OCI-LY7 (cell line): ENCODE measurements around the gene NFIX. TPM values are rescaled to one million over a fixed set of nuclear protein-coding genes. Genes with fewer than 3 reads are reported as not detected.

Experiments used
- BruUV-seq: library from RNA; stranded (reverse); fragments of 400-500 nt; replicated peaks from 2 replicates; lab custom pipeline; 2021; lab: Mats Ljungman, UMichigan
- CTCF ChIA-PET: fragments of 300-600 bp; sonication (Branson Sonifier 250); formaldehyde crosslinking; loops from one replicate; lab custom pipeline; 2022; ENCODE audit warnings: antibody characterized with exemption; ENCODE audit not compliant: unreplicated experiment; lab: Charles Lee
- POLR2A ChIA-PET: fragments of 300-600 bp; sonication (Branson Sonifier 250); formaldehyde crosslinking; loops from one replicate; lab custom pipeline; 2022; ENCODE audit warnings: antibody characterized with exemption; lab: Charles Lee
- DNase-seq: peaks from one replicate; pipeline ENCODE4 v3.0.0-alpha.2; 2015; ENCODE audit warnings: low spot score
- H2AFZ ChIP-seq: fragments of 200-600 bp; sonication (generic), shearing (Covaris generic); 2 replicates; pipeline ENCODE4 v1.6.1; 2014; ENCODE audit warnings: mild to moderate bottlenecking, antibody characterized with exemption, low read length, moderate library complexity
- H3K27ac ChIP-seq: fragments of 200-600 bp; sonication (generic); 2 replicates; pipeline ENCODE4 v1.5.1; 2014; ENCODE audit warnings: mixed run types, low read depth, mild to moderate bottlenecking, moderate library complexity, low read length, inconsistent platforms; ENCODE audit not compliant: poor library complexity, severe bottlenecking
- H3K36me3 ChIP-seq: fragments of 200-600 bp; sonication (generic); 2 replicates; pipeline ENCODE4 v1.6.1; 2014; ENCODE audit warnings: mild to moderate bottlenecking, antibody characterized with exemption, low read length, moderate library complexity, mixed read lengths; ENCODE audit not compliant: insufficient read depth
- H3K4me1 ChIP-seq: fragments of 200-600 bp; sonication (generic); 2 replicates; pipeline ENCODE4 v1.5.1; 2014; ENCODE audit warnings: mild to moderate bottlenecking, low read length; ENCODE audit not compliant: insufficient read depth, poor library complexity, severe bottlenecking
- H3K4me2 ChIP-seq: fragments of 200-600 bp; sonication (generic); 2 replicates; pipeline ENCODE4 v1.6.1; 2014; ENCODE audit warnings: mild to moderate bottlenecking, low read length
- H3K4me3 ChIP-seq: fragments of 200-600 bp; sonication (generic); 2 replicates; pipeline ENCODE4 v1.5.1; 2014; ENCODE audit warnings: mild to moderate bottlenecking, low read depth, low read length; ENCODE audit not compliant: poor library complexity, severe bottlenecking
- H3K79me2 ChIP-seq: fragments of 200-600 bp; sonication (generic); 2 replicates; pipeline ENCODE4 v1.6.1; 2016; ENCODE audit warnings: low read depth, mild to moderate bottlenecking, low read length, moderate library complexity, mixed read lengths; ENCODE audit not compliant: insufficient read depth
- H3K9me2 ChIP-seq: fragments of 200-600 bp; sonication (generic); 2 replicates; pipeline ENCODE4 v1.6.1; 2016; ENCODE audit warnings: mild to moderate bottlenecking, low read length, mixed read lengths; ENCODE audit not compliant: insufficient read depth
- H3K9me3 ChIP-seq: fragments of 200-600 bp; sonication (generic); 2 replicates; pipeline ENCODE4 v1.6.1; 2014; ENCODE audit warnings: mild to moderate bottlenecking, mixed run types, low read length, mixed read lengths
- H4K20me1 ChIP-seq: fragments of 200-600 bp; sonication (generic); 2 replicates; pipeline ENCODE4 v1.6.1; 2014; ENCODE audit warnings: mild to moderate bottlenecking, antibody characterized with exemption, low read length, moderate library complexity, mixed read lengths; ENCODE audit not compliant: insufficient read depth
- EZH2phosphoT487 ChIP-seq: fragments of 200-600 bp; sonication (generic); IDR thresholded peaks from 2 replicates; pipeline ENCODE4 v1.6.1; 2018; ENCODE audit warnings: low read depth, borderline replicate concordance, mild to moderate bottlenecking, mixed run types, antibody characterized with exemption, low read length, moderate library complexity, mixed read lengths
- intact Hi-C: fragments of 100-400 bp; cut with micrococcal nuclease; formaldehyde crosslinking; loops from one replicate; pipeline ENCODE4 v1.10.0; 2022; ENCODE audit not compliant: unreplicated experiment
- total RNA-seq, 2 experiments: library from RNA; depleted of rRNA in 1 of 2; stranded (reverse); fragments of >200 nt in 1 of 2; shearing (Covaris generic) in 1 of 2; gene quantifications; 2 replicates each; pipeline ENCODE4 v1.2.3, GENCODE V29; 2014 to 2022
- TF ChIP-seq, protein P1 (sequence below): fragments of 200-600 bp; sonication (generic); conservative IDR thresholded peaks from 2 replicates; pipeline ENCODE4 v1.5.1; 2014; ENCODE audit warnings: mild to moderate bottlenecking, antibody characterized with exemption, low read length, moderate library complexity, mixed read lengths

The NFIX gene
- total RNA-seq, 2 experiments from 2014 or later, result 0.16 to 0.72 TPM

DNA sequence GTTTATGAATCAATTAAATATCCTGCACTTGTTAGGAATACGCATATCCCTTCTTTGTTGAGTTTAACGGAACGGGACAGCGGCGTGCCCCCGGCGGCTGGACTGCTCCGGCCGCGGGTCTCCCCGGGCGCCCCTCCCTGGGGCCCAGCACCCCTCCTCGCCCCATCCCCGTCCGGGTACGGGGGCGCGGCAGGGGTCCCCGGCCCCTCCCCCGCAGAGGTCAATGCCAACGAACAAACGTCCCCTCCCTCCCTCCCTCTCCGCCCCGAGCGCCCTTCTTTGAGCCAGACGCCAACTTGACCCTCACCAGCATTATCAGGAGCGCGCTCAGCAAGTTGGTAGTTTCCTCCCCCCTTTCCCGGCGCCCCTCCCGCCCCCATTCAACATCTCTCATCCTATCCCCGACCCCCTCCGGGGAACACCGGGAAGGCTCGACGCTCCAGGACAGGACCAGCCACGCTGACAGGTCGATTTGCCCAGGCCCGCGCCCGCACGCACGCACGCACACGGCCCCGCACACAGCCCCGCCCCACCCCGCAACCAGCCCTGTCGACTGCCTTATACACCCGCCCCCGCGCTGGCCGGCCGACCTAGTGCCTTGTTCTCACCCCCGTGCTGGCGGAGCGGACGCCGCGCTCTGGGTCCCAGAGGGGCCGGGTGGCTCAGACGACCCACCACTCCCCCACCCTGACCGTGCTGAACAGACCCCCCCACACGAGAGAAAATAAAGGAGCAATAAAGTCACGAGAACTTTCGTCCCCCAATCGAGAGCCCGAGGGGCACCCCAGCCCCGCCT, 102.4 kb downstream of the NFIX start:
- no peak for DNase-seq
- Histone ChIP-seq H3K27ac (no peak overlapping the region), H3K4me1 (peaks cover 75% of the 10 kb centered on the region), H3K9me2 (no peaks in the 10 kb centered on the region), H3K36me3 (peaks cover 24% of the 10 kb centered on the region), H3K79me2 (peaks cover 17% of the 10 kb centered on the region), H3K4me3 (no peak overlapping the region), H4K20me1 (no peaks in the 10 kb centered on the region), H2AFZ (no peak overlapping the region), H3K9me3 (no peaks in the 10 kb centered on the region), H3K4me2 (no peak overlapping the region)
- no TSS peak for BruUV-seq
- CTCF ChIA-PET, result no interaction called here
- POLR2A ChIA-PET, result no interaction called here
- intact Hi-C loops, result no loop called here
- TF ChIP-seq, protein P1, sequence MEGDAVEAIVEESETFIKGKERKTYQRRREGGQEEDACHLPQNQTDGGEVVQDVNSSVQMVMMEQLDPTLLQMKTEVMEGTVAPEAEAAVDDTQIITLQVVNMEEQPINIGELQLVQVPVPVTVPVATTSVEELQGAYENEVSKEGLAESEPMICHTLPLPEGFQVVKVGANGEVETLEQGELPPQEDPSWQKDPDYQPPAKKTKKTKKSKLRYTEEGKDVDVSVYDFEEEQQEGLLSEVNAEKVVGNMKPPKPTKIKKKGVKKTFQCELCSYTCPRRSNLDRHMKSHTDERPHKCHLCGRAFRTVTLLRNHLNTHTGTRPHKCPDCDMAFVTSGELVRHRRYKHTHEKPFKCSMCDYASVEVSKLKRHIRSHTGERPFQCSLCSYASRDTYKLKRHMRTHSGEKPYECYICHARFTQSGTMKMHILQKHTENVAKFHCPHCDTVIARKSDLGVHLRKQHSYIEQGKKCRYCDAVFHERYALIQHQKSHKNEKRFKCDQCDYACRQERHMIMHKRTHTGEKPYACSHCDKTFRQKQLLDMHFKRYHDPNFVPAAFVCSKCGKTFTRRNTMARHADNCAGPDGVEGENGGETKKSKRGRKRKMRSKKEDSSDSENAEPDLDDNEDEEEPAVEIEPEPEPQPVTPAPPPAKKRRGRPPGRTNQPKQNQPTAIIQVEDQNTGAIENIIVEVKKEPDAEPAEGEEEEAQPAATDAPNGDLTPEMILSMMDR, result no peak
- no peak for TF ChIP-seq EZH2phosphoT487

DNA sequence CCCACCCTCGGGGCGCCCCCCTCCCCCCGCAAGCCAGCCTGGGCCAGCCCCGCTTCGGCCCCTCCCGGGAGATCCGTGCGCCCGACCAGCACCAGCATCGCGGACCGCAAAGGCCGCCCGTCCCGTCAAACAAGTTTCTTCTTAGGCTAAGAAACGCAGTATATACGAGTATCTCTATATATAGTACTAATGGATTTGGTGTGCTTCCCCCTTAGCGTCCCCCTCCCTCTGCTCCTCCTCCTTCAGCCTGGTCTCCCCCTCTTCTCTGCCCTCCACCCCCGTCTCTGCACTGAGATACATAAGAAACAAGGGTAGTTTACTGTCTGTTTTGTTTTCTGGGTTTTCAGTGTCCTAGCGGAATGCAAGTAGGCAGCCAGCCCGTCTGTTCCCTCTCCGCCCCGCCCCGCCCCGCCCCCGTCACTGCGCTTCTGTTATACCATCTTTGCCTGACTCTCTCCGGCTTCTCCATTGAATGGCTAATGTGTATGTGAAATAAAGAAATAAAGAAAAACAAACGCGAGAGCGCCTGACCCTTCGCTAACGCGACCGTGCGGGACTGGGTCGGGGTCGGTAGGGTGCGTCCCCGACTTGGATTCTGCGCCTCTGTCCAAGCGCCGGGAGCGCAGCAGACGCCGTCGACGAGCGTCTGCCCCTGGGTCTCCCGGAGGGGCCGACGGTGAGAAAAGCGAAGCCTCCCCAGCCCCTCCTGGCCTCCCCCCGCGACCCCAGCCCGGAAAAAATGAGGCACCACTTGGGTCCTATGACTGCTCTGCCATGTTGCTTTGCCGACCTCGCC, 103.2 kb downstream of the NFIX start:
- Histone ChIP-seq H3K4me3 (no peak overlapping the region), H3K9me3 (no peaks in the 10 kb centered on the region), H3K4me2 (peak overlapping the region; percentile 85; the same call in 1 of the 2 replicates), H3K79me2 (peaks cover 17% of the 10 kb centered on the region), H3K4me1 (peaks cover 79% of the 10 kb centered on the region), H2AFZ (no peak overlapping the region), H4K20me1 (no peaks in the 10 kb centered on the region), H3K27ac (no peak overlapping the region), H3K36me3 (peaks cover 24% of the 10 kb centered on the region), H3K9me2 (no peaks in the 10 kb centered on the region)
- no TSS peak for BruUV-seq
- CTCF ChIA-PET, result no interaction called here
- no peak for DNase-seq
- intact Hi-C loops, result no loop called here
- TF ChIP-seq, protein P1, result no peak
- no peak for TF ChIP-seq EZH2phosphoT487
- POLR2A ChIA-PET, result no interaction called here
